Stimulated activated CD4-positive, alpha-beta T cell treated with anti-CD3 and anti-CD28 coated beads, Interleukin-4, amount 100 ng/mL, for 1 hour (primary cell): ENCODE measurements around the gene CAMTA1.

Source experiments
- DNase-seq: peaks from one replicate; pipeline ENCODE4 v3.0.0-alpha.2; 2020

The CAMTA1 gene

DNA sequence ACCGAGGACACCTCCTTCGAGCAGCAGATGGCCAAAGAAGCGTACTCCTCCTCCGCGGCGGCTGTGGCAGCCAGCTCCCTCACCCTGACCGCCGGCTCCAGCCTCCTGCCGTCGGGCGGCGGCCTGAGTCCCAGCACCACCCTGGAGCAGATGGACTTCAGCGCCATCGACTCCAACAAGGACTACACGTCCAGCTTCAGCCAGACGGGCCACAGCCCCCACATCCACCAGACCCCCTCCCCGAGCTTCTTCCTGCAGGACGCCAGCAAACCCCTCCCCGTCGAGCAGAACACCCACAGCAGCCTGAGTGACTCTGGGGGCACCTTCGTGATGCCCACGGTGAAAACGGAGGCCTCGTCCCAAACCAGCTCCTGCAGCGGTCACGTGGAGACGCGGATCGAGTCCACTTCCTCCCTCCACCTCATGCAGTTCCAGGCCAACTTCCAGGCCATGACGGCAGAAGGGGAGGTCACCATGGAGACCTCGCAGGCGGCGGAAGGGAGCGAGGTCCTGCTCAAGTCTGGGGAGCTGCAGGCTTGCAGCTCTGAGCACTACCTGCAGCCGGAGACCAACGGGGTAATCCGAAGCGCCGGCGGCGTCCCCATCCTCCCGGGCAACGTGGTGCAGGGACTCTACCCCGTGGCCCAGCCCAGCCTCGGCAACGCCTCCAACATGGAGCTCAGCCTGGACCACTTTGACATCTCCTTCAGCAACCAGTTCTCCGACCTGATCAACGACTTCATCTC, 879.1 kb downstream of the CAMTA1 start:
- DNase-seq, result no peak

GRCh38 chr1:7664893-7665250, 879.6 kb downstream of the CAMTA1 start:
- DNase-seq, result no peak

DNA sequence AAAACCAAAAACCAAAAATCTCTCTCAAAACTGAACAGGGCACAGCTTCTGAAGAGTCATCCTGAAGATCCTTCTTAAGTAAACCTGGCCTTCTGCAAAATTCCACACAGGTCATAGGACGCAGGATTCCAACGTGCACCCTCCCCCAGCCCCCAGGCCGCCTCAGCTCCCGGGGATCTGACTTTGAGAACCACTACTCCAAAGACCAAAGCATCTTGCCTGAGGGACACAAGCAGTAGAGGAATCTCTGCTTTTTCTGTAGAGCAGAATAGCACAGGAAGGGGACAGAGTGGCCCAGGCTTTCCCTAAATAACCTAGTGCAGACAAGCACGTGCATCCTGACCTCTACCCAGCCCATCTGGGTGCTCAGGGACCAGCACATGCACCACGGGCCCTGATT, 881.0 kb downstream of the CAMTA1 start:
- no peak for DNase-seq

DNA sequence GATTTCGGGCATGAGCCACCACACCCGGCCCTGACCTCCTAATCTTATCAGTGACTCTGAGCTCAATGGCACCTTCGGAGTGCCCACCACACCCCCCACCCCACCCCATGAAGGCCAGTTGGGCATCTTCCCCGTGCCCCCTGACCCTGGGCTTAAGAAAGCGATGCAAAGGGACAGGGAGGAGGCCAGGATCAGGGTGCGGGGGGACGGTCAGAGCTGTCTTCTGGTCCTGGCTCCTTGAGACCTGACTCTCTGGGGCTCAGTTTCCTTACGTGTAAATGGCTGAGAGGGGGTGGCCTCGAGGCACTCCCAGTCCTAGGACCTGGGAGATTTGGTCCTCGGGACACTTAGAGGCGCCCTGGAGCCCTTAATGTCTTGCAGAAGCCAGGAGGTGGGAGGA, 881.9 kb downstream of the CAMTA1 start:
- no peak for DNase-seq

DNA sequence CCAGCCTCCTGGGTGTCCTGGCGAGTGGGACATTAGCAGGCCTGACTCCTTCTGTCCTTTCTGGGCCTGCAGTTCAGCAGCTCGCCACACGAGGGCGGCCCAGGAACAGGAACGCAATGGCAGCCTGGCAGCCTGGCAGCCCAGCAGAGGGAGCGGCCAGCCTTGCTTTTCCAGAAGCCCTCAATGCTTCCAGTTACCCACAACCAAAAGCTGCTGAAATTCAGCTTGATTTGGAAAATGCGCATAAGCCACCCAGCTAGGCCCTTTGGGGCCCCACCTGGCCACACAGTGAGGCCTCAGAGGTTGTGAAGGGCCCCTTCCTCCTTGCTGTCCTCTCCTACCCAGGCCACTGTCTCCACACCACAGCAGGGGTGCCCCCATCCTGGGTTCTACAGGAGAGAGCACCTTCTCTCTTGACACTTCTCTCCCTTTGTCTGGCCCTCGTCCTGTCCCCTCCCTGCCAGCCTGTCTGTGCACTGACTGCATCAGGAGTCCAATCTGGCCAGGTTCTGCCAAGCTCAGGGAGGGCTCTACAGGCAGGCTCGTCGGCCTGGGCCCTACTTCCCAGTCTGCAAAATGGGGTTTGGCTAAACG, 882.5 kb downstream of the CAMTA1 start:
- peak; percentile 86 for DNase-seq

DNA sequence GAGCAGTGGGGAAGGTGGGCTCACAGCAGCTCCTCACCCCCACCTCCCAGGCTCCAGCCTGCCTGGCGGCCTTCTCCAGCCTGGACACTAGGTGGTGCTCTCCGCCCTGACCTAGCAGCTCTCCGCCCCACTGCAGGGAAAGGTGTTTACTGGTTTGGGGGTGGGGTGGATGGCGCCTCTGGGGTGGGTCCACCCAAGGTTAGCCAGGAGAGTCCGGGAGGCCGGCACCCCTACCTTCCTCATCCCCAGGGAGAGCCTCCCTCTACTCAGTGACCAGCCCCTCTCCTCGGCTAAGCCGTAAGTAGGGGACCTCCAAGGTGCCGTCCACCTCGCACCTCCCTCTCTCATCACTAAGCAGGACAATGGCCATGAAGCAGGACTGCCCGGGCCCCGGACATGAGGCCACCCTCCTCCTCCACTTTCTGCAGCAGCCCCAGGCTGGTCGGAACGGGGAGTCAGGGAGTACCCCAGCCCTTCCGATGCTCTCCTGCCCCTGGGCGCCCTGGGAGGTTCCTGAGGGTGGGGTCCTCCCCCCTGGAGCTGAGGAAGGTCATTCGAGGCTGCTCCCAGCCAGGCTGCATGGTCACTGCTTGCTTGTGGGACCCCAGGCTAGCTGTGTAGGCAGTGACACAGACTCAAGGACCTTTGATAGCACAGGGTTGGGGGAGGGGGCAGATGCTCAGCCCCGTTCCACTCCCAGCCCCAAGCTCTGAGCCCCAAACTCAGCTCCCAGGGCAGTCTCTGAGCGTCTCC, 884.5 kb downstream of the CAMTA1 start:
- peak; percentile 58 for DNase-seq

DNA sequence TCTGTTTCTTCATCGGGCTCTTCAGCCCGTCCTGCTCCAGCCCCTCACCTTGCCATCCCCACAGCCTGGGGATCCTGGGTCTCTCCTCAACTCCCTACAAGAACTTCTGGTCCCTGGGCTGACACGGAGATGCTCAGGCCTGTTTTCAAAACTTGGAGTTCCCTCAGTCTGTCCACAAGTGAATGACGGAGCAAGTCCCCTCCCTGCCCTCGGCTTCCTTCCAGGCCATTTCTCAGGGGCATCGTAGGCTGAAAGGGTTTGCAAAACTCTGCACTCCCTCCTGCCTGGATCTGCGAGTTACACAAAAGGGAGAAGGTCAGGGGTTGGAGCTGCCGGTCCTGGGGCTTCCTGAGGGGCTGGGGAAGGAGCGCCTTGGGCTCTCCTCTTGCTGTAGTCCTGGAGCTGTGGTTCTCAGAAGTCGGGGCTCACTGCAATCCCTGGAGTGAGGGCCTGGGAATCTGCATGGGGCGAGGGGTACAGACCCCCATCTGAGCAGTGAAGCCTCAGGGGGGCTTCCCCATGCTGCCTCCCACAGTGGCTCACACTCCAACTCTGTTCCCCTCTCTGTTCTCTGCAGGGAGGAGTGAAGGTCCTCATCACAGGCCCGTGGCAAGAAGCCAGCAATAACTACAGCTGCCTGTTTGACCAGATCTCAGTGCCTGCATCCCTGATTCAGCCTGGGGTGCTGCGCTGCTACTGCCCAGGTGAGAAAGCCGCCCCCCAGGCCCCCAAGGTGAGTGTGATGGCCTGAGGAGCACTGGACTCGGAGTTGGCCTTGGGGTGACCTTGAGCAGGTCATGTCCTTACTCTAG, 885.3 kb downstream of the CAMTA1 start:
- no peak for DNase-seq

GRCh38 chr1:7671146-7671465, 885.9 kb downstream of the CAMTA1 start:
- no peak for DNase-seq

DNA sequence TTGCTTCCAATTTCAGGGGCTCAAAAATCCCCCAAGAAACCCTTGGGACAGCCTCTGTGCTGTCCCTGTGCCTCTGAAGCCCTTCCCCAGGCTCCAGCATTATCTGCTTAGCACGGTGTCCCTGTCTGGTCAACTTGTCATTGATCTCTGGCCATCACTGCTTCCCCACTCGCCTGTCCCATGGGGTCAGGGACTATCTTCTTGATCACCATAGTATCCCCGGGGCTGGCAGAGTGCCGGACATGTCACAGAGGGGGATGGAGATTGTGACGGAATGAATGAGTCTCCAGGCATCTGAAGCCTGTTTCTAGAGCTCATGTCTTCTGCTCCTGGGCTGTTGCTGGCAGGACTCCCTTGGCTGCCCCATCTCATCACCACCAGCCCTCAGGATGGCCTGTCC, 886.4 kb downstream of the CAMTA1 start:
- no peak for DNase-seq

- DNase-seq, result no peak
These were observed 887.6 kb downstream of the CAMTA1 start for GRCh38 chr1:7672864-7673263.

DNA sequence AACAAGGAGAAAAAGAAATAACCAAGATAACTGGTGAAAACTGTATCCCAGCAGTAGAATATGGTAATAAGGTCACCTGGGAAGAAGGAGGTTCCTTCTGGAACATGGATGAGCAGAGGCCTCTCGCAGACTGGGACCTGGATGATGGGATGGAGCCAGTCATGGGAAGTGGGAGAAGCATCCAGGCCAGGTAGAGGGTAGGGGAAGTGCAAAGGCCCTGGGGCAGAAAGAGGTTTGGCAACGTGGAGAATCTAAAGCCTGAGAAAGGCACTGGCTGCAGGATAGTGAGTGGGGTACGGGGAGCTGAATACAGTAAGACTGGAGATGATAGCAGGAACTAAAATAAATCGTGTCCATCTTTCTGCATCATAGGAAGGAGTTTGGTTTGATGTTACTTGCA, 889.7 kb downstream of the CAMTA1 start:
- DNase-seq, result no peak

- DNase-seq, result no peak
These were observed 890.4 kb downstream of the CAMTA1 start for GRCh38 chr1:7675431-7676273.

DNA sequence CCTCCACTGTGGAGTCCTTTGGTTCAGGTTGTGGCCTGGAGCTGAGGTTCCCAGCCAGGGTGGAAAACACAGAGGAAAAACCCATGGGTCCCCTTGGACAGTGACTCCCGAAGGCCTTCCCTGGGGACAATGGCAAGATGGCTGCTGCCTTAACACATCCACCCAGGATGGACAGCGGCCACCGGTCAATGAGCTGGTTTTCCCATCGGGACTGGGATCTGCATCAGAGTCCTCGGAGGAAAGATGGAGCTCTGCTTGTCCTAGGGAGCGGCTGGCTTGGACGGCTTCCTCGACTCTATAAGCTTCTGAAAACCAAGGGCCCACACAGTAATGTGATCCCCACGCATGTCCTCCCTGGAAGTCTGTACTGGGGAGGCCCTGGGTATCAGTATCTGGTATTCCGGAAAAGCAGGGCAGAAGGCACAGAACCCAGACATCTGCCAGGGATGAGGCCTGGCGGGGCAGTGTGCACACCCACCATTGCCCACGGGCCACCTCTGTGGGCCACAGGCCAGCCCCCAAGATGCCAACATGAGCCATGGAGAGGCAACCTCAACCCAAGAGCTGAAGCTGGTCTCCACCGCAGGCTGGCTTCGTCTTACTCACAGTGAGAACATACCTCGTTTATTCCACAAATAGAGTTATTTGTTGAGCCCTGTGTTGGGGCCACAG, 891.2 kb downstream of the CAMTA1 start:
- DNase-seq, result no peak

DNA sequence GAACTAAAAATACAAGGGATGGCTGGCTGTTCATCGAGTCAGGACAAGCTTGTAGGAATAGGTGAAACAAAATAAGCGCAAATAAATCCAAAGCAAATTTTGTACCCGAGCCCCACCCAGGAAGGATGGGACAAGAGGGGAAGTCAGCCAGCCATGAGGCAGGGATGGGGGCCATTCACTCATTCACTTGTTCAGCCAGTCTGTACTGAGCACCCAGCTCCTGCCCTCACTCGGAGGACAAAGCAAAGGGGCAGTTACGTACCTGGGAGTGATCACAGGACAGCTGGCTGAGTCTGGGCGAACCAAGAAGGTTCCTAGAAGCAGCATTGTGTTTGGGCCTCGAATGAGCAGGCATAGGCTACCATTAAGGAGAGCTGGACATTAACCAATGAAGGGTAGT, 891.9 kb downstream of the CAMTA1 start:
- no peak for DNase-seq

DNA sequence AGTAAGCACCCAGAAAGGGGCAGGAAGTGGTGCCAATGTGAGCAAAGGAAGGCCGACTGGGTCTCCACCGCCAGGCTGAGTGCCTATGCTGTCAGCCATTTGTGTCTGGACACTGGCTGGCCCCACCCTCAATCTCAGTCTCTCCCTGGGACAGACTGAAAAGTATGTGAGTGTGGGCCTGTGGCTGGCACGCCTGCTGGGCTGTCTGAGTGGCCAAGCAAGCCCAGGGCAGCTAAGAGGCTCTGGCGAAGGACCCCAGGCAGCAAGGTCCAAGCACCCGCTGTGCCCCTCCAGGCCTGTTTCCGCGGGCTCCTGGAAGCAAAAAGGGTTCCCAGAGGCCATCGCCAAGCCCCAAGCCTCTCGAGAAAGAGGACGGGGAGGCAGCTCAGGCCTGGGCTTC, 892.6 kb downstream of the CAMTA1 start:
- no peak for DNase-seq

- no peak for DNase-seq
These were observed 893.4 kb downstream of the CAMTA1 start for GRCh38 chr1:7678491-7679158.

DNA sequence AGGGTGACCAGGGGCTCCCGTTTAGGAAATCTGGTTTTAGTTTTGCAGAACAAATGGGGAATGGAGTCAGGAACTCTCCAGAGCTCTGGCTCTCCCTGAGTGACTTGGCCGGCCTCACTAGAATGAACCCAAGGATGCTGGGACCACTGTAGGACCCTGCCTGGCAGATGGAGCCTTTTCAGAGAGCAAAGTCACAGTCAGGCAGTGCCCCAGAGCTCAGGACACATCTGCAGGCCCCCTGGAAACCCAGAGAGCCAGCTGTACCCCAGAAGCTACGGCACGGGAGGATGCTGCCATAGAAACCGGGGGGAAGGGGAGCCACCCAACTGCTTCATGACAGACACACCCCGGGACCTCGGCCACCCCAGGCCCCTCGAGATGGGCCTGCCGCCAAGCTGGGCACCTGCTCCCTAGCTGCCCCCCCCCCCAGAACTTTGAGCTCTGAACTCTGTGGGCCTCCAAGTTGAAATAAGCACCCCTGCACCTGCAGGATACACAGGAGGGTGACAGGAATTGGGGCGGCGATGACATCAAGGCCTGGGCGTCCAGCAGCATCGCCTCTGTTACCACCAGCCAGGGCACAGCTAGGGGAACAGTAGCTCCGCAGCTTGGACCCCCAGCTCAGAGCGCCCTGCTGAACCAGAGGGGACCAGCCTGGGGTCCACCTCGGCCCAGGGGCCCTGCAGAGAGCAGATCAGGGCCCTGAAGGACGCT, 894.1 kb downstream of the CAMTA1 start:
- no peak for DNase-seq

DNA sequence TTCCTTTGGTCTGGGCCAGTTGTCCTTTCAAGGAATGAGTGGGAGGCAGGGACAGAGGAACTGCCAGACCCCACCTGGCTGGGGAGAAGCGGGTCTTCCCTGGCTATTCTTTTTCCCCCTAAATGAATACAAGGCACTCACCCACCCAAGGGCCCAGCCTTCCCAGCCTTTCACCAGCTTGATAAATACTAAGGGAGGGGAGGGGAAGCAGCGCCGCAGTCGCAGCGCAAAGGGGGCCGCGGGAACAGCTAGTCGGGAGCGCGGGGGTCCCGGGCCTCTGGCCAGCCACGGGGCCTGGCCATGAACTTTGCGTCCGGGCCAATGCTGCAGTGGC, 894.6 kb downstream of the CAMTA1 start:
- DNase-seq, result no peak

DNA sequence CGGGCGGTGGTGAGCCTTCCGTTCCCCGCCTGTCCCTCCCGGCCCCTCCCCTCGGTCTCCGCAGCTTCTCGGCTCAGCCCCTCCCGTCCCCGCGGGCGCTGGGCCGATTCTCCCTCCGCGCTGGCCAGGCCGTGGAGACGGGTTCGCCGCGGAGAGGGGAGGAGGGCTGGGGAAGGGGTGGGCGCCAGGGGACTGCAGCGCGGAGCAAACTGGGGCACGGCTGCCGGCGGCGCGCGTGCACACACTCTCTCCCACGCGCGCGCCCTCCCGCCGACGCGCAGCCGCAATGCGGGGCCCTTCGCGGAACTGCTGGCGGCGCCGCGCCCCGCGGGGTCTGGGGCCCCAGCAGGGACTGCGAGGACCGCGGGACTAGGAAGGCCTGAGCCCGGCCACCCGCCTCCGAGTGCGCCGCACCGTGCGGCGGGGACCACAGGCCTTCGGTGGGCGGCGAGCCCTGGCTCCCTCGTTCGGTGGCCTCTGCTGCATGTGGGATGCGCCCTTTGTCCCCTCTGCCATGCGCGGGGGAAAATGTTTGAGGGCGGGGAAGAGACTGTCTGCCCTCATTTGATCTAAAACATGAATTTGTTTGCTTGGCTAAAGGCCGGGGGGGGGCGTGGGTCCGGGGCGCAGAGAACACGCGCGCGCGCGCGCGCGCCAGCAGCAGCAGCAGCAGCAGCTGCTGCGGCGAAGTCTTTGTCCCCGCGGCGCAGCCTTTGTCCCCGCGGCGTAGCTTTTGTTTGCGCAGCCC, 895.1 kb downstream of the CAMTA1 start:
- DNase-seq, result peak; percentile 63

GRCh38 chr1:7680955-7681268, 895.7 kb downstream of the CAMTA1 start:
- DNase-seq, result no peak
